HFFc6 (cell line): ENCODE results near the gene SLC16A8. TPM values are rescaled to one million over a fixed set of nuclear protein-coding genes. Genes with fewer than 3 reads are reported as not detected.

Experiments used
- DNase-seq: peaks from one replicate; pipeline ENCODE4 v3.0.0-alpha.2; 2018
- H3K27ac Mint-ChIP-seq: 2 replicates; pipeline ENCODE4 v1.8.0; 2020; ENCODE audit warnings: mild to moderate bottlenecking, mixed read lengths
- H3K27me3 Mint-ChIP-seq: 2 replicates; pipeline ENCODE4 v1.8.0; 2021; ENCODE audit warnings: mild to moderate bottlenecking, moderate library complexity, mixed read lengths; ENCODE audit not compliant: insufficient read depth
- H3K36me3 Mint-ChIP-seq: 2 replicates; pipeline ENCODE4 v1.8.0; 2021; ENCODE audit warnings: low read depth, mixed read lengths
- H3K4me1 Mint-ChIP-seq: 2 replicates; pipeline ENCODE4 v1.8.0; 2020; ENCODE audit warnings: low read depth, mixed read lengths
- H3K4me3 Mint-ChIP-seq: 2 replicates; pipeline ENCODE4 v1.8.0; 2020; ENCODE audit warnings: mild to moderate bottlenecking, moderate library complexity, mixed read lengths
- H3K9me3 Mint-ChIP-seq: 2 replicates; pipeline ENCODE4 v1.8.0; 2020; ENCODE audit warnings: mild to moderate bottlenecking, mixed read lengths
- CTCF ChIP-seq: fragments of 200-600 bp; sonication (generic); IDR thresholded peaks from 2 replicates; pipeline ENCODE4 v1.5.0; 2021; ENCODE audit warnings: antibody characterized with exemption, mild to moderate bottlenecking
- total RNA-seq, 6 experiments: library from RNA; stranded (reverse); fragmentation: NEBNext Ultra II Directional; extraction: Animal tissue kit (Norgen Biotek cat#: 25700); gene quantifications; 2 replicates in 1 of 6; 3 replicates in 5 of 6; pipeline ENCODE4 v1.2.3, GENCODE V29; 2021

SLC16A8 gene
- total RNA-seq, 6 experiments from 2014 or later = not detected

GRCh38 chr22:38067761-38068360, 16.1 kb downstream of the SLC16A8 start:
- no peak overlapping the region for H3K4me3 Mint-ChIP-seq

GRCh38 chr22:38067028-38067415, 17.0 kb downstream of the SLC16A8 start:
- Mint-ChIP-seq H3K36me3 (no peaks in the 10 kb centered on the region), H3K4me1 (no peaks in the 10 kb centered on the region), H3K27me3 (no peaks in the 10 kb centered on the region; the same call in 1 of the 2 replicates), H3K4me3 (no peak overlapping the region), H3K9me3 (no peaks in the 10 kb centered on the region), H3K27ac (no peak overlapping the region)
- TF ChIP-seq CTCF = no peak
- no peak for DNase-seq

More at GRCh38 chr22:38067761-38068360, 16.1 kb downstream of the SLC16A8 start:
- TF ChIP-seq CTCF = no peak
- Mint-ChIP-seq H3K27ac (no peak overlapping the region), H3K27me3 (no peaks in the 10 kb centered on the region; the same call in none of the 2 replicates), H3K4me1 (no peaks in the 10 kb centered on the region), H3K9me3 (no peaks in the 10 kb centered on the region), H3K36me3 (no peaks in the 10 kb centered on the region)
- no peak for DNase-seq

- peak; percentile 22 for TF ChIP-seq CTCF
- Mint-ChIP-seq H3K9me3 (no peaks in the 10 kb centered on the region), H3K27me3 (no peaks in the 10 kb centered on the region; the same call in none of the 2 replicates), H3K4me1 (no peaks in the 10 kb centered on the region), H3K4me3 (no peak overlapping the region), H3K36me3 (no peaks in the 10 kb centered on the region), H3K27ac (no peak overlapping the region)
- DNase-seq = no peak
Observed at GRCh38 chr22:38066381-38067027, 17.5 kb downstream of the SLC16A8 start.

GRCh38 chr22:38065539-38065938, 18.4 kb downstream of the SLC16A8 start:
- no peak for TF ChIP-seq CTCF
- no peaks in the 10 kb centered on the region for H3K36me3 Mint-ChIP-seq
- H3K4me1 Mint-ChIP-seq = no peaks in the 10 kb centered on the region

GRCh38 chr22:38062791-38063190, 21.2 kb downstream of the SLC16A8 start:
- H3K4me3 Mint-ChIP-seq = no peak overlapping the region
- peaks cover 3% of the 10 kb centered on the region for H3K27me3 Mint-ChIP-seq
- no peaks in the 10 kb centered on the region for H3K36me3 Mint-ChIP-seq
- H3K27ac Mint-ChIP-seq = no peak overlapping the region
- no peaks in the 10 kb centered on the region for H3K9me3 Mint-ChIP-seq
- H3K4me1 Mint-ChIP-seq = peaks cover 4% of the 10 kb centered on the region
- no peak for TF ChIP-seq CTCF
- DNase-seq = no peak

More at GRCh38 chr22:38065539-38065938, 18.4 kb downstream of the SLC16A8 start:
- H3K9me3 Mint-ChIP-seq = no peaks in the 10 kb centered on the region
- DNase-seq = no peak
- H3K27ac Mint-ChIP-seq = no peak overlapping the region
- H3K27me3 Mint-ChIP-seq = no peaks in the 10 kb centered on the region; the same call in none of the 2 replicates
- H3K4me3 Mint-ChIP-seq = no peak overlapping the region
